Stomach (tissue), 9 donors: ENCODE data around the gene BABAM2. TPM values are rescaled to one million over a fixed set of nuclear protein-coding genes. Genes with fewer than 3 reads are reported as not detected.

Source experiments
- DNase-seq, 2 donors: peaks; one replicate each; pipeline versions ENCODE4 v3.0.0 to v3.0.0-alpha.2; 2013 to 2019
- H3K27ac ChIP-seq, 5 donors: fragments of 200-600 bp in 4 of 5; sonication (generic) in 4 of 5; one replicate each; pipeline ENCODE4 v1.5.1; 2013 to 2019; ENCODE audit warnings: mild to moderate bottlenecking in 1 of 5, moderate library complexity in 1 of 5
- H3K27me3 ChIP-seq, 3 donors: fragments of 200-600 bp; sonication (generic); one replicate each; pipeline ENCODE4 v1.5.1; 2017 to 2019; ENCODE audit warnings: mixed run types in 1 of 3
- H3K36me3 ChIP-seq, 4 donors: fragments of 200-600 bp; sonication (generic); 1 replicate in 3 of 4; 2 replicates in 1 of 4; pipeline ENCODE4 v1.5.1; 2016 to 2019
- H3K4me1 ChIP-seq, 4 donors: fragments of 200-600 bp; sonication (generic); one replicate each; pipeline ENCODE4 v1.5.1; 2016 to 2019
- H3K4me3 ChIP-seq, 4 donors: fragments of 200-600 bp; sonication (generic) in 3 of 4; one replicate each; pipeline ENCODE4 v1.5.1; 2016 to 2019; ENCODE audit warnings: mild to moderate bottlenecking in 1 of 4
- H3K9me3 ChIP-seq, 4 donors: fragments of 200-600 bp; sonication (generic); one replicate each; pipeline ENCODE4 v1.5.1; 2016 to 2019
- CTCF ChIP-seq, 7 experiments: fragments of 450-650 bp in 4 of 7; fragments of 200-600 bp in 3 of 7; sonication (generic) in 3 of 7; IDR thresholded peaks; one replicate each; pipeline ENCODE4 v1.5.1; 2016 to 2019; ENCODE audit warnings: antibody characterized with exemption in 7 of 7, control low read depth in 2 of 7, mild to moderate bottlenecking in 1 of 7
- EP300 ChIP-seq: sonication (generic); formaldehyde crosslinking; IDR thresholded peaks from one replicate; pipeline ENCODE4 v1.6.1; 2017; ENCODE audit warnings: antibody characterized with exemption
- POLR2A ChIP-seq, 4 donors: fragments of 450-650 bp; IDR thresholded peaks; one replicate each; pipeline ENCODE4 v1.6.1; 2016; ENCODE audit warnings: antibody characterized with exemption in 4 of 4, control low read depth in 2 of 4, mild to moderate bottlenecking in 1 of 4, moderate library complexity in 1 of 4
- POLR2AphosphoS5 ChIP-seq, 3 donors: sonication (generic); formaldehyde crosslinking; IDR thresholded peaks; one replicate each; pipeline ENCODE4 v1.6.1; 2016; ENCODE audit warnings: antibody characterized with exemption in 3 of 3
- WGBS, 5 donors: extraction: QIAGEN DNeasy Blood & Tissue Kit in 3 of 5; methylation state at CpG; one replicate each; pipeline versions ENCODE4 v1.1.5 to v1.1.7; 2013 to 2018; 5-methylcytosine and 5-hydroxymethylcytosine counted together
- intact Hi-C: fragments of 100-400 bp; cut with DNase I; formaldehyde crosslinking; loops from one replicate; pipeline ENCODE4 v1.15.1; 2023; ENCODE audit warnings: low total_unique reads
- polyA plus RNA-seq, 3 donors: library from polyadenylated mRNA; stranded (reverse); fragments of 200-250 nt; gene quantifications; one replicate each; pipeline ENCODE4 v1.2.3, GENCODE V29; 2013
- total RNA-seq, 5 donors: library from RNA; depleted of rRNA; stranded (reverse); fragments of >200 nt; gene quantifications; one replicate each; pipeline versions ENCODE4 v1.1.0 to v1.2.3, GENCODE V29; 2014 to 2016
- donor health status: healthy with polysubstance abuse.
- donor health status: Bipolar disorder and iron deficiency.
- donor health status: healthy.

Gene BABAM2
- total and polyA plus RNA-seq, 8 donors, result 14.2 to 41.4 (median 22.8) TPM

DNA sequence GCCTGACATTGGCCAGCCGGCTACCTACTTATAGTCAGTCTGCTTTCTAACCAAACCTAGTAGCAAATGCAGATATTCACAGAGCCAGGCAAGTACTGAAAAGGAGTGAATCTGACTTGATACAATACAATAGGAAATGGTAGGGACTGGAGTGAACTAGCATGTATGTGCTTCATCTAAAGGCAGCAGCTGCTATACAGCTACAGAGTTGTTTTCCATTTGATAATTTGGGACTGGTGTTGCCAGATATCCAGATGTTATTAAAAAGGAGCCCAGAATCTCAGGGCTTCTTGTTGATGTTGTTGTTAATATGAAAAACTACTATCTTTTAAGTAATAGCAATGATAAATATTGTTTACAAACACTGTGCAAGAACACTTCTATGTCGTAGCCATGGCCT is 159.4 kb downstream of the BABAM2 start:
- no peak for TF ChIP-seq POLR2A (IDR thresholded peaks at IDR 0.05)
- no peak for TF ChIP-seq EP300
- TF ChIP-seq CTCF (IDR thresholded peaks at IDR 0.05), result no peak
- no peak for TF ChIP-seq POLR2AphosphoS5 (IDR thresholded peaks at IDR 0.05)
- H3K36me3 ChIP-seq, result no peaks in the 10 kb centered on the region
- H3K9me3 ChIP-seq, result no peaks in the 10 kb centered on the region
- intact Hi-C loops, result no loop called here
- 78 to 96% (median 82%) methylated on average over 2 of the region's 2 CpGs for WGBS, 5 donors
- DNase-seq, result no peak
- H3K4me3 ChIP-seq, result no peak overlapping the region
- peaks cover 0 to 27% (median 12%) of the 10 kb centered on the region in 4 donors for H3K4me1 ChIP-seq
- H3K27ac ChIP-seq, result no peak overlapping the region
- H3K27me3 ChIP-seq, result no peaks in the 10 kb centered on the region

DNA sequence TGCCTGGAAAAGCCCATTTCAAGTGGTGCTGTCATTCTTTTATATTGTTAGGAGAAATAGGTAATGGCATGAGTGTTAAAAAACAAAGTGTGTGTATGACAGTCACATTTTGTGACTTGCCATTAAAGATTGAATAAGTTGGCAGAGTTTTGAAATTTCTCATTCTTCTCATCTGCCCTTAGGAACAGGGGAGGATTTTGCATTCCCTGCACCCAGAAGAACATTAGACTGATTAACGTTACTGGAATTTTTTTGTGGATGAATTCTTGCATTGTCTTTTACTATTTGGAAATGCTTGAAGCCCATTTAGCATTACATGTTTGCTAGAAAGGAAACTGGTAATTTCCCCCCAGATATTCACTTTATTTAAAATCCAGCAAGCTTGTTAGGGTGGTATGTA is 162.2 kb downstream of the BABAM2 start:
- intact Hi-C loops, result no loop called here
- H3K4me3 ChIP-seq, result no peak overlapping the region
- no peak overlapping the region for H3K27ac ChIP-seq
- WGBS, 5 donors, result 59 to 65% (median 61%) methylated on average over 1 of the region's 1 CpG
- DNase-seq, result no peak
- no peaks in the 10 kb centered on the region for H3K36me3 ChIP-seq
- TF ChIP-seq POLR2AphosphoS5 (IDR thresholded peaks at IDR 0.05), result no peak
- TF ChIP-seq POLR2A (IDR thresholded peaks at IDR 0.05), result no peak
- TF ChIP-seq EP300, result no peak
- TF ChIP-seq CTCF (IDR thresholded peaks at IDR 0.05), result no peak
- peaks cover 0 to 20% (median 9%) of the 10 kb centered on the region in 4 donors for H3K4me1 ChIP-seq
- H3K27me3 ChIP-seq, result no peaks in the 10 kb centered on the region
- H3K9me3 ChIP-seq, result no peaks in the 10 kb centered on the region

DNA sequence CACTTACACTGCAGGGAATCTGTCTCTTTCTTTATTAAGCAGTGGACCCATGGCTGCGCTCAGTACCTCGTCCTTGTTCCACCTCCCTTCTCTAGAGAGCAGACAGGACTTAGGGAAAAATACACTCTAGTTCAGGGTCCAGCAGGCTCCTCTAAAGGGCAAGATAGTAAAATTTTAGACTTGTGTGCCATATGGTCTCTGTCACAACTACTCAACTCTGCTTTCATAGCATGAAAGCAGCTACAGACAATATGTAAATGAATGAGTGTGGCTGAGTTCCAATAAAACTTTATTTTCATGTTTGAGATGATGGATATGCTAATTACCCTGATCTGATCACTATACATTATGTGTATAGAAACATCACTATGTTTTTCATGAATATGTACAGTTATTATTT is 163.1 kb downstream of the BABAM2 start:
- WGBS, 5 donors, result 61 to 86% (median 77%) methylated on average over 2 of the region's 2 CpGs
- intact Hi-C loops, result no loop called here
- Histone ChIP-seq H3K36me3 (no peaks in the 10 kb centered on the region), H3K9me3 (no peaks in the 10 kb centered on the region), H3K4me1 (peaks cover 0 to 17% (median 5%) of the 10 kb centered on the region in 4 donors), H3K4me3 (no peak overlapping the region), H3K27me3 (no peaks in the 10 kb centered on the region), H3K27ac (no peak overlapping the region)
- no peak for DNase-seq
- TF ChIP-seq POLR2AphosphoS5 (IDR thresholded peaks at IDR 0.05) (no peak), CTCF (IDR thresholded peaks at IDR 0.05) (no peak), POLR2A (IDR thresholded peaks at IDR 0.05) (no peak), EP300 (no peak)

GRCh38 chr2:28054916-28055315 is 164.4 kb downstream of the BABAM2 start:
- no peak for DNase-seq
- 88 to 100% (median 96%) methylated on average over 1 of the region's 1 CpG for WGBS, 5 donors
- no peak for TF ChIP-seq POLR2AphosphoS5 (IDR thresholded peaks at IDR 0.05)
- TF ChIP-seq CTCF (IDR thresholded peaks at IDR 0.05), result no peak
- no peak for TF ChIP-seq EP300
- TF ChIP-seq POLR2A (IDR thresholded peaks at IDR 0.05), result no peak
- H3K4me1 ChIP-seq, result peaks cover 0 to 12% (median 0%) of the 10 kb centered on the region in 4 donors
- H3K27me3 ChIP-seq, result no peaks in the 10 kb centered on the region
- no peak overlapping the region for H3K27ac ChIP-seq
- intact Hi-C loops, result no loop called here
- no peaks in the 10 kb centered on the region for H3K9me3 ChIP-seq
- H3K36me3 ChIP-seq, result no peaks in the 10 kb centered on the region
- H3K4me3 ChIP-seq, result no peak overlapping the region
